HG02973 (cell line): Measurements from ENCODE around the gene DUS1L.
A peak's percentile ranks its signal among the peaks of the same experiment; 100 is the strongest.

ENCODE experiments used
- ATAC-seq: cut with Tn5 transposase; IDR thresholded peaks from one replicate; pipeline ENCODE4 v1.9.1; 2021; ENCODE audit warnings: moderate library complexity; ENCODE audit not compliant: unreplicated experiment

Gene DUS1L

DNA sequence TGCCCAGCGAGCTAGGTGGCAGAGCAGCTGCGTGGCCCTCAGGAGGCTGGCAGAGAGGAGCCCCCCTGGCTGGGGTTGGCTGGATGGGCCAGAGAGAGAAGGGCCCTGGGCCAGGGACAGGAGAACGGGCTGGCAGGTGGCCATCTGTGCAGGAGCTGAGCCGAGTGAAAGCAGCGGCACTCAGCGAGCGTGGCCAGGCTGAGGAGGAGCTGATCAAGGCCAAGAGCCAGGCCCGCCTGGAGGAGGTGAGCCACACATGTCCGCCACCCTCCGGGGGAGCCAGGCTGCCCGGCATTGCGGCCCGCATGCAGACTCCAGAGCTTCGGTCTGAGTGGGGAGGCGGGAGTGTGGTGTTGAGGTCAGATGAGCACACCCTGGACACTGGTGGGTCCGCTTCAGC, 36.2 kb downstream of the DUS1L start:
- ATAC-seq = no peak

GRCh38 chr17:82028966-82029365, 36.6 kb downstream of the DUS1L start:
- ATAC-seq = no peak

DNA sequence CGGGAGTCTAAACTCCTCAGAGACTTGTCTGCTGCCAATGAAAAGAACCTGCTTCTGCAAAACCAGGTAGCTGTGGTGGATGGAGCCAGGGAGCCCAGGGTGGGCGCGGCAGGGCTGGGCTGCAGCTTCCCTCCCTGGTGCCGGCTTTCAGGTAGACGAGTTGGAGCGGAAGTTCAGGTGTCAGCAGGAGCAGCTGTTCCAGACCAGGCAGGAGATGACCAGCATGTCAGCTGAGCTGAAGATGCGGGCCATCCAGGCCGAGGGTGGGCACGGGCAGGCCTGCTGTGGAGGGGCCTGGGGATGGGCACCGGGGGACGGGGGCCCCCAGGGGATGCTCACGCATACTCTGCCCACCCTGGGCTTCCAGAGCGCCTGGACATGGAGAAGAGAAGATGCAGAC, 37.4 kb downstream of the DUS1L start:
- ATAC-seq = no peak

DNA sequence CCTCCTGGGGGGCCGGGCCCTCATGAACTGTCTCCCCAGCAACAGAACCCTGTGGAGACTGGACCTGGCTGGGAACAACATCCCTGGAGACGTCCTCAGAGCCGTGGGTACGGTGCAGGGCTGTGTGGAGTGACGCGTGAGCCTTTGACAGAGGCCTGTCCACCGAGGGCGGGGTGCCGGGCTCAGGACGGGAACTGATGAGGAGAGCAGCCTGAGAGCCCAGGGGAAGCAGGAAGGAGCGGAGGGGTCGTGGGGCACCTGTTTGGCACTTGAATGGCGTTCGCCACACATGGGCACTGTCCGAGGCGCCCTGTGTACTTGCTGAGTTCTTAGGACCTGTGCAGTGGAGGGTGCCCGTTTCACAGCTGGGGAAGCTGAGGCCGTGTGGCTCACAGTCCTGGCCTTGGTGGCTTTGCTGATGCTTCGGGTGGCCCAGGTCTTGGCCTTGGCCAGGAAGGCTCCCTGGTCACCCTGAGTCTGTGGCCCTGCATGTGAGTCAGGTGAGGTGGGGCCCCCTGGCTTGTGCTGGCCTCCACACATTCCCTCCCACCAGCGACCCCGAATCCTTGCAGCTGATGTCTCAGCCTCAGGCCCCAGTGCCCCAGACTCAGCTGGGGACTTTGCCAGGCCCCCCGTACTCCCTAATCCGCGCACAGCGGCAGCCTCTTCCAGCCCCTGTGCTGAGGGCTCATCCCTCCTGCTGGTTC, 40.0 kb downstream of the DUS1L start:
- ATAC-seq = no peak

- no peak for ATAC-seq
Measured at GRCh38 chr17:82024859-82025258, 40.7 kb downstream of the DUS1L start.

GRCh38 chr17:82023447-82024241, 42.0 kb downstream of the DUS1L start:
- peak; percentile 8 for ATAC-seq

GRCh38 chr17:82022981-82023446, 42.6 kb downstream of the DUS1L start, which contains the start of gene LRRC45:
Gene LRRC45, plus strand, starts transcription at chr17:82023305. Its CDS starts 339 bp downstream, at chr17:82023644.
- peak; percentile 80 for ATAC-seq

- ATAC-seq = no peak
Measured at GRCh38 chr17:82022310-82022980, 43.2 kb downstream of the DUS1L start, which contains the start of gene CENPX. Gene CENPX, minus strand, starts transcription at chr17:82022878. Its CDS starts 17 bp downstream, at chr17:82022861.

GRCh38 chr17:82021900-82022309, 43.7 kb downstream of the DUS1L start:
- ATAC-seq = no peak

GRCh38 chr17:82021107-82021899, 44.3 kb downstream of the DUS1L start:
- ATAC-seq = no peak

GRCh38 chr17:82020572-82021106, 45.0 kb downstream of the DUS1L start:
- ATAC-seq = no peak

DNA sequence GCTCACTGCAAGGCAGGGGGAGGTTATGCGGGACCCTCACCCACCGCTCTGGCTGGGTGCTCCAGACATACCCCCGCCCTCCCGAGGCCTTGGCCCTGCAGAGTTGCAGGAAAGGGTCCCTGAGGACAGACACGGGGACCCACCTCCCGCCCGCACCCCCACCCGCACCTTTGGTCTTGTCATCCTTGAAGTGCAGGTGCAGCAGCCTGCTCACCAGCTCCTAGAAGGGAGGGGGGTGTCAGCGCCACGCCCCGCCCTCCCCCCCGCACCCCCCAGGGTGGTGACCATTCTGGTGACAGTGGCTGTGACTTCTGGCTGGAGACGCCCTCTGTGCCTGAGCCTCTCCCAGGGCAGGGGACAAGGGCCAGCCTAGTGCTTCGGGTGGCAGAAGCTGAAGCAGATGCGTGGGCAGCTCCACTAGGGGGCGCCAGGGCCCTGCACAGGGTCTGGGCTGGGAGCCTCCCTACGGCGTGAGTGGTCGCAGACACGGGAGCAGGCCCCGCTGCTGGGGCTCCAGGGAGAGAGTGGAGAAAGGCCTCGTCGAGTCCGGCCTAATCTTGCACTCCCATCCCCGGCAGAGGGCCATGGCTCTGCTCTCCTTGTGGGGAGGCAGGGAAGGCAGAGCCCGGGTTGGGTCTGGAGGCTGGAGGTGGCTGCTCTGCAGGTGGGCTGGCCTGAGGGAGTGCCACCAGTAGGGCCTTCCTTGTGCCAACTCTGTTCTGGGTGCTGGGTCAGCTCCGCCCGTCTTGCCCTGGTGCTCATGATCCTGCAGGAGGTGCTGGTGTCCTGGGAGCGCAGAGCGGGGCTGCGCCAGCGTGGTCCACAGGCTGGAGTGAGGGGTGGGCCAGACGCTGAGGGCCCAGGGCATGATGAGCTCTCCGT, 45.7 kb downstream of the DUS1L start:
- ATAC-seq = no peak

GRCh38 chr17:82018989-82019689, 46.5 kb downstream of the DUS1L start:
- ATAC-seq = no peak

DNA sequence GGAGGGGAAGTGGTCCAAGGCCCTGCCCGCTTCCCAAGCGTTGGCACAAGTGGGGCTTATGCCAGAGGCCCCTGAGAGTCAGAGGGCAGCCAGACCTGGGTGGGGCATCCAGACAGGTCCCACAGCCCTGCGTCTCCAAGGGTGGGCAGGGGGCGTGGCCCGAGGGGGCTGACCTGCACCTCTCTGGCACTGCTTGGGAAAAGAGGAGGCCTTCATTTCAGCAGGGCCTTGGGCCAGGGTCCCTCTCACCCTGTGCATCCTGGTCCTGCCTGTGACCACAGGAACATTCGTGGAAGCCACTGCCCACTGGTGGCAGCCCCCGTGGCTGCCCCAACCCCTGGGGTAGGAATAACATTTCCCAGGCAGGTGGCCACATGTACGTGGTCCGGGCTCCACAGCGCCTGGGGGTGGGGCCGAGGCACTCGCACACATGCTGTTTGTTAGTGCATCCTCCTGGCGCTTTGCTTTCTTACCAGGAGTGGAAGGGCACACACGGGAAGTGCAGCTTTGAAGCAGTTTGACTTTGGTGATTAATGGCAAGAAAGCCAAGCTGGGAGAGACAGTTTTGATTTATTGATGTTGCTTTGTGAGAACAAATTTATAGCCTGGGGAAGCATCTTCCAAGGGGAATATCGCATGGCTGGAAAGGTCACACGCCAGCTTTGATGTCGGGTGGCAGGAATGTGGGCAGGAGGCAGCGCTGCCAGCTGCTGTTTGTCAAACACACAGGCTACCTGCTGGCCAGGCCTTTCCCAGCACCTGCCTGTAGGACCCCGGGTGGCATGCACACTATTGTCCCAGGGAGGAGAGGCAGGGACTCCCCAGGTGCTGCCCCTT, 47.2 kb downstream of the DUS1L start:
- no peak for ATAC-seq

- ATAC-seq = no peak
Measured at GRCh38 chr17:82017612-82018151, 47.9 kb downstream of the DUS1L start.

DNA sequence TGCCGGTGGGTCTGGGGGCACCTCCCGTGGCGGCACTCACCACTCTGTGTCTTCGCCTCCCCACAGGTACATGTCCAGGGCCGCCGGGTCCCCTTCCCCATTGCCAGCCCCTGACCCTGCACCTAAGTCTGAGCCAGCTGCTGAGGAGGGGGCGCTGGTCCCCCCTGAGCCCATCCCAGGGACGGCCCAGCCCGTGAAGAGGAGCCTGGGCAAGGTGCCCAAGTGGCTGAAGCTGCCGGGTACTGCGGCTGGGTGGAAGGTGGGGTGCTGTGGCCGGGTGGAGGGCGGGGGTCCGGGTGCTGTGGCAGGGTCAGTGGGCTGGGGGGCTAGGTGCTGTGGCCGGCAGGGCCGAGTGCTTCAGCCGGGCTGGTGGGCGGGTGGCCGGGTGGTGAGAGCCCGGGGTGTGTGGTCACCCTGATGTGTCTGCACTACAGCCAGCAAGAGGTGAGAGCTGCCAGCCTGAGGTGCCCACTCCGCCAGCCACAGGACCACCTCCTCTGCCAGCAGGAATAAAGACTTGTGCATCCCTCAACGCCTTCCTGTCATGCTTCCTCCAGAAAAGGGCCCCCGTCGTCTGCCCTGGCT, 48.6 kb downstream of the DUS1L start:
- ATAC-seq = no peak
